ENCODE data around the gene MUC22. TPM values are rescaled to one million over a fixed set of nuclear protein-coding genes. Genes with fewer than 3 reads are reported as not detected.

MUC22 gene
- total and polyA plus RNA-seq, 2 of the 4 experiments (the other 2 are of a cell fraction), result 0.02 TPM; not detected in 1

DNA sequence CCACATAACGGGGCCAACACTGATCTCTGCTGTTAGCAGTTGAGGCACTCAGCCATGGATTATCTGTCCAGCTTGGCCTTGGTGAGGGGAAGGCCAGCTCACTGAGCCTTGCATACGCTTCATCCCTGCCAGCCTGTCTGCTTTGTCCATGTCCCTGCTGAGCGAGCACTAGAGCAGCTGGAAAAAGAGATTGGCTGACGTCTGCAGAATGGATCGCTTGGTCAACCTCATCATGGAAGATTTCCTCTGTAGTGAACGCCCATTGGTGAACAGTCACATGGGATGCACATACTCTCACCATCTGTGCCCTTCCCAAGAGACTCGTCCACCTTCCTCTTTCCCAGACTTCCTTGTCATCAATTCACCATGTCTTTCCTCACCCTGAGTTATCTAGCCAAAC, 26.9 kb downstream of the MUC22 start:
- H3K27me3 ChIP-seq (ENCODE audit: control insufficient read depth, insufficient read depth, low read length), result 0 out of 2 replicates have a peak, but pooled peaks cover 6% of the 10 kb centered on the region
- peaks cover 9% of the 10 kb centered on the region; the same call in 1 of the 2 replicates for H3K9me1 ChIP-seq (ENCODE audit: insufficient read depth, low read length)
- no peak overlapping the region for H3K4me2 ChIP-seq (ENCODE audit: low read depth, low read length)
- no peak overlapping the region for H2AFZ ChIP-seq (replicated peaks; ENCODE audit: low read length, poor library complexity)
- 100% methylated on average over 1 of the region's 7 CpGs; no CpG with 5 or more reads in 1 of the 2 experiments for WGBS, 2 experiments (ENCODE audit: extremely low coverage in 2 of 2, insufficient read length in 1 of 2)
- dilution Hi-C loops (cut with HindIII; ENCODE audit: low sequenced_read_pairs, unreplicated experiment) (no loop called here), intact Hi-C loops (cut with micrococcal nuclease) (no loop called here), in situ Hi-C loops (cut with MboI; ENCODE audit: low sequenced_read_pairs) (no loop called here)
- ATAC-seq (ENCODE audit: low read depth), result no peak
- no peak overlapping the region for H3K27ac ChIP-seq (ENCODE audit: insufficient read depth, low read length)
- no peak overlapping the region for H3K23ac ChIP-seq (ENCODE audit: low read depth, low read length)
- no peak overlapping the region for H2BK20ac ChIP-seq (ENCODE audit: low read depth, low read length)
- H2BK5ac ChIP-seq (ENCODE audit: low read depth, low read length, poor library complexity, severe bottlenecking), result no peak overlapping the region
- 0 out of 2 replicates have a peak overlapping the region, but pooled peaks have one; percentile 19 for H2AK5ac ChIP-seq (ENCODE audit: low read depth, low read length)
- no peak overlapping the region for H2AK9ac ChIP-seq (replicated peaks; ENCODE audit: low read depth, low read length, poor library complexity)
- no peak overlapping the region for H4K5ac ChIP-seq (ENCODE audit: low read depth, low read length)
- H3K9me3 ChIP-seq (ENCODE audit: control insufficient read depth, insufficient read depth, low read length), result no peaks in the 10 kb centered on the region
- H3K18ac ChIP-seq (ENCODE audit: low read depth, low read length), result no peak overlapping the region
- H3K79me1 ChIP-seq (ENCODE audit: low read depth in 1 of 2, low read length in 2 of 2), result no peaks in the 10 kb centered on the region
- H4K91ac ChIP-seq (ENCODE audit: insufficient read depth, low read depth, low read length), result no peak overlapping the region
- no peak overlapping the region for H2BK15ac ChIP-seq (ENCODE audit: low read depth, low read length)
- no peak overlapping the region for H3K56ac ChIP-seq (ENCODE audit: extremely low read depth, insufficient read depth, low read length)
- H4K8ac ChIP-seq (ENCODE audit: low read depth in 2 of 2, low read length in 2 of 2), result 0 out of 4 replicates have a peak overlapping the region, but pooled peaks of 1 of the 2 experiments have one; percentile 18
- no peaks in the 10 kb centered on the region for H3K36me3 ChIP-seq (ENCODE audit: control insufficient read depth, insufficient read depth, low read length)
- no TSS peak for BruUV-seq (replicated peaks)
- H3K14ac ChIP-seq (replicated peaks; ENCODE audit: low read depth, low read length), result 0 out of 2 replicates have a peak overlapping the region, but pooled peaks have one; percentile 42
- no peak overlapping the region for H2BK120ac ChIP-seq (ENCODE audit: low read depth, low read length)
- no peak for TF ChIP-seq RAD21 (IDR thresholded peaks at IDR 0.05; ENCODE audit: low read length)
- no peak for TF ChIP-seq NFE2L2 (IDR thresholded peaks at IDR 0.05; ENCODE audit: low read depth, low read length)
- TF ChIP-seq POLR2A (IDR thresholded peaks at IDR 0.05; ENCODE audit: low read depth, low read length), result no peak
- TF ChIP-seq RCOR1 (IDR thresholded peaks at IDR 0.05; ENCODE audit: insufficient replicate concordance, low read length), result no peak
- no peak for TF ChIP-seq CTCF (conservative IDR thresholded peaks at IDR 0.05; ENCODE audit: low read depth, low read length)
- TF ChIP-seq CHD1 (IDR thresholded peaks at IDR 0.05; ENCODE audit: low read depth, low read length), result no peak
- no peak for TF ChIP-seq MAFK (IDR thresholded peaks at IDR 0.05; ENCODE audit: low read depth, low read length)
- TF ChIP-seq, protein P1, sequence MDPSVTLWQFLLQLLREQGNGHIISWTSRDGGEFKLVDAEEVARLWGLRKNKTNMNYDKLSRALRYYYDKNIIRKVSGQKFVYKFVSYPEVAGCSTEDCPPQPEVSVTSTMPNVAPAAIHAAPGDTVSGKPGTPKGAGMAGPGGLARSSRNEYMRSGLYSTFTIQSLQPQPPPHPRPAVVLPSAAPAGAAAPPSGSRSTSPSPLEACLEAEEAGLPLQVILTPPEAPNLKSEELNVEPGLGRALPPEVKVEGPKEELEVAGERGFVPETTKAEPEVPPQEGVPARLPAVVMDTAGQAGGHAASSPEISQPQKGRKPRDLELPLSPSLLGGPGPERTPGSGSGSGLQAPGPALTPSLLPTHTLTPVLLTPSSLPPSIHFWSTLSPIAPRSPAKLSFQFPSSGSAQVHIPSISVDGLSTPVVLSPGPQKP (IDR thresholded peaks at IDR 0.05; ENCODE audit: borderline replicate concordance, low read depth, low read length), result no peak
- no peak for TF ChIP-seq CEBPB (IDR thresholded peaks at IDR 0.05; ENCODE audit: low read depth, low read length)
- TF ChIP-seq, protein P2, sequence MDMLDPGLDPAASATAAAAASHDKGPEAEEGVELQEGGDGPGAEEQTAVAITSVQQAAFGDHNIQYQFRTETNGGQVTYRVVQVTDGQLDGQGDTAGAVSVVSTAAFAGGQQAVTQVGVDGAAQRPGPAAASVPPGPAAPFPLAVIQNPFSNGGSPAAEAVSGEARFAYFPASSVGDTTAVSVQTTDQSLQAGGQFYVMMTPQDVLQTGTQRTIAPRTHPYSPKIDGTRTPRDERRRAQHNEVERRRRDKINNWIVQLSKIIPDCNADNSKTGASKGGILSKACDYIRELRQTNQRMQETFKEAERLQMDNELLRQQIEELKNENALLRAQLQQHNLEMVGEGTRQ (IDR thresholded peaks at IDR 0.05; ENCODE audit: low read depth, low read length), result no peak
- TF ChIP-seq FOS (IDR thresholded peaks at IDR 0.05; ENCODE audit: low read depth, low read length), result no peak
- TF ChIP-seq MAZ (IDR thresholded peaks at IDR 0.05; ENCODE audit: borderline replicate concordance, low read depth, low read length), result no peak
- no peak for TF ChIP-seq BHLHE40 (IDR thresholded peaks at IDR 0.05; ENCODE audit: low read depth, low read length)
- no peak for TF ChIP-seq RFX5 (IDR thresholded peaks at IDR 0.05; ENCODE audit: low read depth, low read length)
- H3K4me3 ChIP-seq (ENCODE audit: insufficient read depth, low read depth, low read length), result no peak overlapping the region
- no peak for DNase-seq
- peaks cover 8% of the 10 kb centered on the region for H3K4me1 ChIP-seq (ENCODE audit: control insufficient read depth, insufficient read depth, low read length)
- ChIA-PET POLR2A (ENCODE audit: unreplicated experiment) (no interaction called here), CTCF (interaction anchor here (1.3 kb wide), 1 partner anchor 14 kb away, joined by 4 read pairs; no protein-coding TSS in a partner anchor)
- H3K4ac ChIP-seq (ENCODE audit: low read depth, low read length), result no peak overlapping the region; the same call in 1 of the 2 replicates
- H4K20me1 ChIP-seq (ENCODE audit: insufficient read depth, low read length), result no peaks in the 10 kb centered on the region
- no peak overlapping the region for H3K9ac ChIP-seq (ENCODE audit: low read depth, low read length)

Measured in IMR-90 (cell line).